HepG2 (cell line): Measurements from ENCODE around the gene CELF5.

Source experiments
- ETS1 ChIP-seq: sonication (generic); formaldehyde crosslinking; IDR thresholded peaks from 2 replicates; pipeline ENCODE4 v1.4.0; 2020; ENCODE audit warnings: missing genetic modification reagents
- FOXK1 ChIP-seq: sonication (generic); formaldehyde crosslinking; IDR thresholded peaks from 2 replicates; pipeline ENCODE4 v1.4.0; 2020; ENCODE audit warnings: low read depth, missing genetic modification reagents, borderline replicate concordance
- GABPB1 ChIP-seq: IDR thresholded peaks from 2 replicates; pipeline ENCODE4 v1.6.1; 2016; ENCODE audit warnings: mild to moderate bottlenecking, missing genetic modification reagents, moderate library complexity, missing compliant biosample characterization
- ISL2 ChIP-seq: sonication (generic); formaldehyde crosslinking; IDR thresholded peaks from 2 replicates; pipeline ENCODE4 v1.5.0; 2020; ENCODE audit warnings: missing genetic modification reagents
- SRF ChIP-seq: IDR thresholded peaks from 2 replicates; pipeline ENCODE4 v1.6.1; 2011; ENCODE audit warnings: mild to moderate bottlenecking, low read depth, low read length, moderate library complexity
- ZNF780A ChIP-seq: sonication (generic); formaldehyde crosslinking; IDR thresholded peaks from 2 replicates; pipeline ENCODE4 v1.8.0; 2022; ENCODE audit warnings: mild to moderate bottlenecking, missing genetic modification reagents, moderate library complexity
- ZNF792 ChIP-seq: IDR thresholded peaks from 2 replicates; pipeline ENCODE4 v1.6.1; 2016
- TF ChIP-seq, protein P1 (sequence below), 2 experiments: sonication (generic) in 1 of 2; formaldehyde crosslinking in 1 of 2; IDR thresholded peaks; 2 replicates each; pipeline versions ENCODE4 v1.5.1 to v1.6.1; 2011 to 2020; ENCODE audit warnings: borderline replicate concordance in 1 of 2, low read depth in 1 of 2, low read length in 1 of 2, mild to moderate bottlenecking in 1 of 2, missing genetic modification reagents in 1 of 2, moderate library complexity in 1 of 2
- TF ChIP-seq, protein P2 (sequence below): IDR thresholded peaks from 2 replicates; pipeline ENCODE4 v1.6.1; 2012; ENCODE audit warnings: inconsistent platforms
- TF ChIP-seq, protein P3 (sequence below): sonication (generic); formaldehyde crosslinking; IDR thresholded peaks from 2 replicates; pipeline ENCODE4 v1.4.0; 2020; ENCODE audit warnings: missing genetic modification reagents
- TF ChIP-seq, protein P4 (sequence below): sonication (generic); formaldehyde crosslinking; IDR thresholded peaks from 2 replicates; pipeline ENCODE4 v1.5.0; 2020; ENCODE audit warnings: mild to moderate bottlenecking, missing genetic modification reagents, moderate library complexity

DNA sequence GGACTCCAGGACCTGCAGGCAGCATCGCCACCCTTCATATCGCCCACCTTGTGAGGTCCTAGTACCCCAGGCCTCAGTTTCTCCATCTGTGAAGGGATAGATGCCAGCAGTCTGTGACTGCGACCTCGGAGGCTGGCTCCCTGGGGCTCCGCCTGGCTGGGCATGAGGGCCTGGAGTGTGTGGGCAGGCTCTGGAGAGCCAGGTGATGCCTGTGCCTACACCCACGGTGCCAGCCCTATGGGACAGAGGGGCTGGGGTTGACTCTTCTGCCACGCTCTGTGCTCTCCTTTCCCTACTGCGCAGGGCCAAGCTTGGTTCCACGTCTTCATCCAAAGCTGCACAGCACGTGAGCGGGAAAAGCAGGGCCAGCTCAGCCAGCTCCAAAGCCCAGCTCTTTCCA lies 115.9 kb downstream of the CELF5 start:
- TF ChIP-seq, protein P1, sequence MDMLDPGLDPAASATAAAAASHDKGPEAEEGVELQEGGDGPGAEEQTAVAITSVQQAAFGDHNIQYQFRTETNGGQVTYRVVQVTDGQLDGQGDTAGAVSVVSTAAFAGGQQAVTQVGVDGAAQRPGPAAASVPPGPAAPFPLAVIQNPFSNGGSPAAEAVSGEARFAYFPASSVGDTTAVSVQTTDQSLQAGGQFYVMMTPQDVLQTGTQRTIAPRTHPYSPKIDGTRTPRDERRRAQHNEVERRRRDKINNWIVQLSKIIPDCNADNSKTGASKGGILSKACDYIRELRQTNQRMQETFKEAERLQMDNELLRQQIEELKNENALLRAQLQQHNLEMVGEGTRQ (IDR thresholded peaks at IDR 0.05; ENCODE audit: low read depth, low read length), result no peak
- TF ChIP-seq, protein P1 (CRISPR knock-in tag; IDR thresholded peaks at IDR 0.05; ENCODE audit: borderline replicate concordance), result no peak
- TF ChIP-seq, protein P2, sequence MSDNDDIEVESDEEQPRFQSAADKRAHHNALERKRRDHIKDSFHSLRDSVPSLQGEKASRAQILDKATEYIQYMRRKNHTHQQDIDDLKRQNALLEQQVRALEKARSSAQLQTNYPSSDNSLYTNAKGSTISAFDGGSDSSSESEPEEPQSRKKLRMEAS, result no peak
- no peak for TF ChIP-seq ISL2 (CRISPR knock-in tag)
- TF ChIP-seq FOXK1, result no peak
- no peak for TF ChIP-seq GABPB1 (CRISPR knock-in tag)
- no peak for TF ChIP-seq ETS1
- TF ChIP-seq ZNF780A (CRISPR knock-in tag), result no peak
- no peak for TF ChIP-seq SRF
- TF ChIP-seq ZNF792 (CRISPR knock-in tag), result no peak
- TF ChIP-seq, protein P3, sequence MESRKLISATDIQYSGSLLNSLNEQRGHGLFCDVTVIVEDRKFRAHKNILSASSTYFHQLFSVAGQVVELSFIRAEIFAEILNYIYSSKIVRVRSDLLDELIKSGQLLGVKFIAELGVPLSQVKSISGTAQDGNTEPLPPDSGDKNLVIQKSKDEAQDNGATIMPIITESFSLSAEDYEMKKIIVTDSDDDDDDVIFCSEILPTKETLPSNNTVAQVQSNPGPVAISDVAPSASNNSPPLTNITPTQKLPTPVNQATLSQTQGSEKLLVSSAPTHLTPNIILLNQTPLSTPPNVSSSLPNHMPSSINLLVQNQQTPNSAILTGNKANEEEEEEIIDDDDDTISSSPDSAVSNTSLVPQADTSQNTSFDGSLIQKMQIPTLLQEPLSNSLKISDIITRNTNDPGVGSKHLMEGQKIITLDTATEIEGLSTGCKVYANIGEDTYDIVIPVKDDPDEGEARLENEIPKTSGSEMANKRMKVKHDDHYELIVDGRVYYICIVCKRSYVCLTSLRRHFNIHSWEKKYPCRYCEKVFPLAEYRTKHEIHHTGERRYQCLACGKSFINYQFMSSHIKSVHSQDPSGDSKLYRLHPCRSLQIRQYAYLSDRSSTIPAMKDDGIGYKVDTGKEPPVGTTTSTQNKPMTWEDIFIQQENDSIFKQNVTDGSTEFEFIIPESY, result no peak
- TF ChIP-seq, protein P4, sequence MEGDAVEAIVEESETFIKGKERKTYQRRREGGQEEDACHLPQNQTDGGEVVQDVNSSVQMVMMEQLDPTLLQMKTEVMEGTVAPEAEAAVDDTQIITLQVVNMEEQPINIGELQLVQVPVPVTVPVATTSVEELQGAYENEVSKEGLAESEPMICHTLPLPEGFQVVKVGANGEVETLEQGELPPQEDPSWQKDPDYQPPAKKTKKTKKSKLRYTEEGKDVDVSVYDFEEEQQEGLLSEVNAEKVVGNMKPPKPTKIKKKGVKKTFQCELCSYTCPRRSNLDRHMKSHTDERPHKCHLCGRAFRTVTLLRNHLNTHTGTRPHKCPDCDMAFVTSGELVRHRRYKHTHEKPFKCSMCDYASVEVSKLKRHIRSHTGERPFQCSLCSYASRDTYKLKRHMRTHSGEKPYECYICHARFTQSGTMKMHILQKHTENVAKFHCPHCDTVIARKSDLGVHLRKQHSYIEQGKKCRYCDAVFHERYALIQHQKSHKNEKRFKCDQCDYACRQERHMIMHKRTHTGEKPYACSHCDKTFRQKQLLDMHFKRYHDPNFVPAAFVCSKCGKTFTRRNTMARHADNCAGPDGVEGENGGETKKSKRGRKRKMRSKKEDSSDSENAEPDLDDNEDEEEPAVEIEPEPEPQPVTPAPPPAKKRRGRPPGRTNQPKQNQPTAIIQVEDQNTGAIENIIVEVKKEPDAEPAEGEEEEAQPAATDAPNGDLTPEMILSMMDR (CRISPR knock-in tag), result no peak
